WERI-Rb-1 (cell line): ENCODE data around the gene SLC5A8.

Experiments used
- DNase-seq: peaks from one replicate; pipeline ENCODE4 v3.0.0-alpha.2; 2020
- H3K27ac ChIP-seq: fragments of 250-450 bp; sonication (Bioruptor Pico); 2 replicates; pipeline ENCODE4 v1.5.1; 2020; ENCODE audit warnings: mild to moderate bottlenecking, moderate library complexity
- H3K27me3 ChIP-seq: fragments of 250-450 bp; sonication (Bioruptor Pico); 2 replicates; pipeline ENCODE4 v1.5.1; 2021; ENCODE audit warnings: mild to moderate bottlenecking, low read depth, moderate library complexity; ENCODE audit not compliant: insufficient read depth, severe bottlenecking
- H3K36me3 ChIP-seq: fragments of 250-450 bp; sonication (Bioruptor Pico); 2 replicates; pipeline ENCODE4 v1.5.1; 2020; ENCODE audit warnings: mild to moderate bottlenecking, moderate library complexity
- H3K4me3 ChIP-seq: 2 replicates; pipeline ENCODE4 v1.5.1; 2011; ENCODE audit warnings: low read depth, mild to moderate bottlenecking, control low read depth, low read length
- H3K9me3 ChIP-seq: fragments of 250-450 bp; sonication (Bioruptor Pico); 2 replicates; pipeline ENCODE4 v1.5.1; 2021; ENCODE audit warnings: mild to moderate bottlenecking, moderate library complexity; ENCODE audit not compliant: severe bottlenecking
- CTCF ChIP-seq: IDR thresholded peaks from 2 replicates; pipeline ENCODE4 v1.5.1; 2011; ENCODE audit warnings: low read depth, mild to moderate bottlenecking, control low read depth, inconsistent platforms, low read length

The SLC5A8 gene

GRCh38 chr12:101116911-101117310 is 93.1 kb downstream of the SLC5A8 start:
- Histone ChIP-seq H3K4me3 (no peak overlapping the region), H3K9me3 (no peaks in the 10 kb centered on the region), H3K27me3 (no peaks in the 10 kb centered on the region), H3K36me3 (no peaks in the 10 kb centered on the region), H3K27ac (no peak overlapping the region)
- DNase-seq: no peak
- TF ChIP-seq CTCF: no peak

- Histone ChIP-seq H3K27me3 (no peaks in the 10 kb centered on the region), H3K9me3 (no peaks in the 10 kb centered on the region), H3K4me3 (no peak overlapping the region), H3K27ac (no peak overlapping the region), H3K36me3 (no peaks in the 10 kb centered on the region)
- TF ChIP-seq CTCF: no peak
- no peak for DNase-seq
Measured at GRCh38 chr12:101115326-101115725, 94.7 kb downstream of the SLC5A8 start.

GRCh38 chr12:101111441-101111840 is 98.6 kb downstream of the SLC5A8 start:
- no peak for DNase-seq
- Histone ChIP-seq H3K36me3 (no peaks in the 10 kb centered on the region), H3K27ac (no peak overlapping the region), H3K4me3 (no peak overlapping the region), H3K27me3 (no peaks in the 10 kb centered on the region), H3K9me3 (no peaks in the 10 kb centered on the region)
- no peak for TF ChIP-seq CTCF

GRCh38 chr12:101110866-101111265 is 99.2 kb downstream of the SLC5A8 start:
- Histone ChIP-seq H3K27ac (no peak overlapping the region), H3K36me3 (no peaks in the 10 kb centered on the region), H3K4me3 (no peak overlapping the region), H3K9me3 (no peaks in the 10 kb centered on the region), H3K27me3 (no peaks in the 10 kb centered on the region)
- no peak for DNase-seq
- TF ChIP-seq CTCF: no peak

- Histone ChIP-seq H3K9me3 (no peaks in the 10 kb centered on the region), H3K27ac (no peak overlapping the region), H3K4me3 (no peak overlapping the region), H3K36me3 (no peaks in the 10 kb centered on the region), H3K27me3 (no peaks in the 10 kb centered on the region)
- TF ChIP-seq CTCF: peak; percentile 53
- DNase-seq: no peak
Measured at GRCh38 chr12:101108130-101108529, 101.9 kb downstream of the SLC5A8 start.

- TF ChIP-seq CTCF: no peak
- Histone ChIP-seq H3K36me3 (no peaks in the 10 kb centered on the region), H3K27me3 (no peaks in the 10 kb centered on the region), H3K27ac (no peak overlapping the region), H3K9me3 (no peaks in the 10 kb centered on the region), H3K4me3 (no peak overlapping the region)
- DNase-seq: no peak
Measured at GRCh38 chr12:101107032-101107763, 102.8 kb downstream of the SLC5A8 start.
